ENCODE measurements around the gene ARMH3.

GRCh38 chr10:101835362-101835761 lies 220.6 kb downstream of the ARMH3 start:
- TF ChIP-seq CTCF (IDR thresholded peaks at IDR 0.05 in 4 of 5, conservative IDR thresholded peaks at IDR 0.05 in 1 of 5), result no peak
- TF ChIP-seq POLR2A (IDR thresholded peaks at IDR 0.05), result no peak

Measured in gastrocnemius medialis (tissue), 4 donors.